Sigmoid colon (tissue), 7 donors: ENCODE results near the gene DOCK3. TPM values are rescaled to one million over a fixed set of nuclear protein-coding genes. Genes with fewer than 3 reads are reported as not detected.
"Not testable (repeated sequence)": the region's sequence is repeated elsewhere in the genome, so short reads cannot be mapped to it uniquely, and the experiment has no call there.

Source experiments
- DNase-seq: peaks from one replicate; pipeline ENCODE4 v3.0.0-alpha.2; 2019
- H3K27ac ChIP-seq, 4 donors: fragments of 200-600 bp; sonication (generic); one replicate each; pipeline ENCODE4 v1.5.1; 2016 to 2019; ENCODE audit warnings: mild to moderate bottlenecking in 1 of 4
- H3K27me3 ChIP-seq, 3 donors: fragments of 200-600 bp; sonication (generic); one replicate each; pipeline ENCODE4 v1.5.1; 2019; ENCODE audit warnings: mild to moderate bottlenecking in 1 of 3
- H3K36me3 ChIP-seq, 4 donors: fragments of 200-600 bp; sonication (generic); one replicate each; pipeline ENCODE4 v1.5.1; 2016 to 2019
- H3K4me1 ChIP-seq, 4 donors: fragments of 200-600 bp; sonication (generic); one replicate each; pipeline ENCODE4 v1.5.1; 2017 to 2019
- H3K4me3 ChIP-seq, 4 donors: fragments of 200-600 bp; sonication (generic); one replicate each; pipeline ENCODE4 v1.5.1; 2017 to 2019; ENCODE audit warnings: mild to moderate bottlenecking in 2 of 4, moderate library complexity in 1 of 4
- H3K9me3 ChIP-seq, 4 donors: fragments of 200-600 bp in 3 of 4; sonication (generic) in 3 of 4; one replicate each; pipeline versions ENCODE4 v1.5.1 to v1.6.1; 2013 to 2019
- CTCF ChIP-seq, 4 experiments: fragments of 450-650 bp in 3 of 4; fragments of 200-600 bp in 1 of 4; IDR thresholded peaks; one replicate each; pipeline ENCODE4 v1.5.1; 2016 to 2019; ENCODE audit warnings: antibody characterized with exemption in 4 of 4, mild to moderate bottlenecking in 3 of 4, moderate library complexity in 2 of 4
- EP300 ChIP-seq, 4 donors: sonication (generic); formaldehyde crosslinking; IDR thresholded peaks; one replicate each; pipeline ENCODE4 v1.6.1; 2017; ENCODE audit warnings: antibody characterized with exemption in 4 of 4
- POLR2A ChIP-seq, 2 donors: fragments of 450-650 bp; IDR thresholded peaks; one replicate each; pipeline ENCODE4 v1.6.1; 2016; ENCODE audit warnings: antibody characterized with exemption in 2 of 2, mild to moderate bottlenecking in 2 of 2, moderate library complexity in 2 of 2
- POLR2AphosphoS5 ChIP-seq, 4 donors: sonication (generic); formaldehyde crosslinking; IDR thresholded peaks; one replicate each; pipeline ENCODE4 v1.6.1; 2017; ENCODE audit warnings: antibody characterized with exemption in 4 of 4
- WGBS, 2 donors: extraction: QIAGEN DNeasy Blood & Tissue Kit; methylation state at CpG; one replicate each; pipeline ENCODE4 v1.1.7; 2013; 5-methylcytosine and 5-hydroxymethylcytosine counted together
- intact Hi-C: fragments of 100-400 bp; cut with DNase I; formaldehyde crosslinking; loops from one replicate; pipeline ENCODE4 v1.15.1; 2023
- polyA plus RNA-seq, 3 donors: library from polyadenylated mRNA; stranded (reverse); fragments of 200-250 nt; gene quantifications; one replicate each; pipeline ENCODE4 v1.2.3, GENCODE V29; 2013
- total RNA-seq, 4 donors: library from RNA; depleted of rRNA; stranded (reverse); fragments of >200 nt; gene quantifications; one replicate each; pipeline ENCODE4 v1.1.0, GENCODE V29; 2016
- donor health status: healthy with polysubstance abuse.
- donor health status: Bipolar disorder and iron deficiency.
- donor health status: healthy.

Gene DOCK3
- total and polyA plus RNA-seq, 7 donors = 0.25 to 4.4 (median 3.3) TPM; not detected in 2

DNA sequence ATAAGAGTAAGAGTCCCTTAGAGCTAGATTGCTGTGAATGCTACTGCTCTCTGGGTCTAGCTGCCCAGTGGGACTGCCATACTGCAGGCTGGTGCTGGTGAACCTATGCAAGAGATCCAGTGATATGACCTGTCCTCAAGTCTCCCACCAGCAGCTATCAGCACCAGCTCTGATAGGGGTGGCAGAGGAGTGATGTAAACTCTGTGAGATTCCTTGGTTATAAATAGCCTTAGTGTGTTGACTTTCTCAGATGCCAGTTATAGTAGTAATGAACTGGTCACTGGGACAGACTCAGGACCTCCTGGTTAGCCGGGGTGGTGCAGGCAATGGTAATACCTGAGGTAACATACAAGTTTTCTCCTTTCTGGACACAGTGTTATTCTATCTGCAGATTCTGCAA, 515.5 kb downstream of the DOCK3 start:
- DNase-seq = no peak
- no peak overlapping the region for H3K4me3 ChIP-seq
- 80 to 81% methylated on average over 1 of the region's 1 CpG for WGBS, 2 donors
- intact Hi-C loops = no loop called here
- no peaks in the 10 kb centered on the region for H3K27me3 ChIP-seq
- H3K27ac ChIP-seq = no peak overlapping the region
- peaks cover 0 to 2% (median 0%) of the 10 kb centered on the region in 4 donors for H3K9me3 ChIP-seq
- H3K36me3 ChIP-seq = no peaks in the 10 kb centered on the region
- TF ChIP-seq EP300 (IDR thresholded peaks at IDR 0.05) (no peak), POLR2A (IDR thresholded peaks at IDR 0.05) (no peak), CTCF (IDR thresholded peaks at IDR 0.05) (no peak), POLR2AphosphoS5 (IDR thresholded peaks at IDR 0.05) (no peak)
- no peaks in the 10 kb centered on the region for H3K4me1 ChIP-seq

- Histone ChIP-seq H3K36me3 (no peaks in the 10 kb centered on the region), H3K4me1 (no peaks in the 10 kb centered on the region), H3K27ac (no peak overlapping the region), H3K4me3 (no peak overlapping the region), H3K9me3 (peaks cover 0 to 2% (median 0%) of the 10 kb centered on the region in 4 donors), H3K27me3 (no peaks in the 10 kb centered on the region)
- intact Hi-C loops = no loop called here
- WGBS, 2 donors = 35 to 69% methylated on average over 3 of the region's 3 CpGs
- TF ChIP-seq CTCF (IDR thresholded peaks at IDR 0.05) (no peak), POLR2AphosphoS5 (IDR thresholded peaks at IDR 0.05) (no peak), EP300 (IDR thresholded peaks at IDR 0.05) (no peak), POLR2A (IDR thresholded peaks at IDR 0.05) (no peak)
- no peak for DNase-seq
These were observed 516.1 kb downstream of the DOCK3 start for GRCh38 chr3:51190827-51191226.

GRCh38 chr3:51191768-51192167, 517.0 kb downstream of the DOCK3 start:
- H3K36me3 ChIP-seq = no peaks in the 10 kb centered on the region
- no peaks in the 10 kb centered on the region for H3K4me1 ChIP-seq
- DNase-seq = no peak
- H3K4me3 ChIP-seq = no peak overlapping the region
- TF ChIP-seq CTCF (IDR thresholded peaks at IDR 0.05) (no peak), POLR2A (IDR thresholded peaks at IDR 0.05) (no peak), POLR2AphosphoS5 (IDR thresholded peaks at IDR 0.05) (no peak), EP300 (IDR thresholded peaks at IDR 0.05) (no peak)
- H3K27me3 ChIP-seq = no peaks in the 10 kb centered on the region
- no peak overlapping the region for H3K27ac ChIP-seq
- H3K9me3 ChIP-seq = no peaks in the 10 kb centered on the region
- intact Hi-C loops = no loop called here

DNA sequence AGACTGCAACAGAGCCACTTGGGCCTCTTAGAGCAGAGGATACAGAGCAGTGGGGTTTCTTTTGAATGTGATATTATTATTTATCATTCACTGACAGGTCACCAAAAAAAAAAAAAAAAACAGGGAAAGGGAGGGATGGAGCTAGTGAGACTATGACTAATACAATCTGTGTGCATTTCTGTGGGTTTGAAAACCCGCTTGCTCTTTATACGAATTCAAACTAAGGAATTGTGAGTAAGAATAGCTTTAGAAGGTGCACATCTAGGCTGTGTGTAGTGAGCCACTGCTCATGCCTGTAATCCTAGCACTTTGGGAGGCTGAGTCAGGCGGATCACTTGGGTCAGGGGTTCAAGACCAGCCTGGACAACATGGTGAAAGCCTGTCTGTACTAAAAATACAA, 523.8 kb downstream of the DOCK3 start:
- Histone ChIP-seq H3K4me3 (no peak overlapping the region), H3K27ac (no peak overlapping the region), H3K9me3 (no peaks in the 10 kb centered on the region), H3K36me3 (no peaks in the 10 kb centered on the region), H3K4me1 (no peaks in the 10 kb centered on the region), H3K27me3 (no peaks in the 10 kb centered on the region)
- no peak for TF ChIP-seq EP300 (IDR thresholded peaks at IDR 0.05)
- no peak for TF ChIP-seq POLR2AphosphoS5 (IDR thresholded peaks at IDR 0.05)
- no peak for TF ChIP-seq CTCF (IDR thresholded peaks at IDR 0.05)
- no peak for TF ChIP-seq POLR2A (IDR thresholded peaks at IDR 0.05)
- 81 to 85% methylated on average over 3 of the region's 3 CpGs for WGBS, 2 donors
- no peak for DNase-seq
- intact Hi-C loops = no loop called here

DNA sequence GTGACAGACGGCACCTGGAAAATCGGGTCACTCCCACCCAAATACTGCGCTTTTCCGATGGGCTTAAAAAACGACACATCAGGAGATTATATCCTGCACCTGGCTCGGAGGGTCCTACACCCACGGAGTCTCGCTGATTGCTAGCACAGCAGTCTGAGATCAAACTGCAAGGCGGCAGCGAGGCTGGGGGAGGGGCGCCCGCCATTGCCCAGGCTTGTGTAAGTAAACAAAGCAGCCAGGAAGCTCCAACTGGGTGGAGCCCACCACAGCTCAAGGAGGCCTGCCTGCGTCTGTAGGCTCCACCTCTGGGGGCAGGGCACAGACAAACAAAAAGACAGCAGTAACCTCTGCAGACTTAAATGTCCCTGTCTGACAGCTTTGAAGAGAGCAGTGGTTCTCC, 524.6 kb downstream of the DOCK3 start:
- H3K27ac ChIP-seq, H3K4me3 ChIP-seq, H3K4me1 ChIP-seq, DNase-seq, H3K9me3 ChIP-seq, H3K36me3 ChIP-seq, H3K27me3 ChIP-seq, intact Hi-C loops: not testable (repeated sequence)
- WGBS, 2 donors = 85 to 91% methylated on average over 13 of the region's 13 CpGs
